GM19025 (cell line): ENCODE data around the gene ERCC2.

Source experiments
- ATAC-seq: cut with Tn5 transposase; IDR thresholded peaks from one replicate; pipeline ENCODE4 v1.9.1; 2021; ENCODE audit warnings: mild to moderate bottlenecking, low read depth, moderate library complexity; ENCODE audit not compliant: unreplicated experiment

The ERCC2 gene

GRCh38 chr19:45402298-45403061 is 32.1 kb upstream of the ERCC2 start:
- no peak for ATAC-seq

DNA sequence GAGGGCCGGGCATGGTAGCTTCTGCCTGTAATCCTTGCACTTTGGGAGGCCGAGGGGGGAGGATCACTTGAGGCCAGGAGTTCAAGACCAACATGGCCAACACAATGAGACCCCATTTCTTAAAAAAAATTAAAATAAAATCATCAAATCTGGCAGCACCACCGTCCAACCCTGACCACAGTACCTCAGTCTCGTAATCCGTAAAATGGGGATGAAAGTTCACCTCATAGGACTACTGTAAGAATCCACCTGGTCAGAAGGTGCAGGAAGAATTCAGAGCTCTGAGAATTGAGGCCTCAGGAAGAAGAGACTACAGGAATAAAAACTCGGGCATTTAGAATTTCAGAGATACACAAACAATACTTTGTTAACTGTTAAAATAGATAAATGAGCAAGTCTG is 31.4 kb upstream of the ERCC2 start:
- no peak for ATAC-seq

DNA sequence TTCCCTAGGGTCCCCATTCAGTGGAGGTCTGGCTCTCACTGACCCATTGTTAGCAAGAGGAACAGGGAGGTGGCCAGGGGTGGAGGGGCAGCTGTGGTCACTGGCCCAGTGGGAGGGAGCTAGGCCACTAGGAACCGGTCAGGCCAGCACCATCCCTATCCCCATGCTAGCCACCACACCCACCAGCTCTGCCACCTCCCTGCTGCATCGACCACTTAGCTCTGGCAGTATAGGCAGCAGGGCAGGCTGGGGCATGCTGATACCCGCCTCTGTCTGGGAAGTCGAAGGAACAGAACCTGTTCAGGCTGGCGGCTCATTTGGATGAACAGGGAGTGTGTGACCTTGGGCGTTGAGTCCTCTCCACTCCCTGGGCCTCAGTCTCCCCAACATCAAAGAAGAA is 29.8 kb upstream of the ERCC2 start:
- no peak for ATAC-seq

GRCh38 chr19:45395821-45396617 is 25.6 kb upstream of the ERCC2 start:
- ATAC-seq, result no peak

DNA sequence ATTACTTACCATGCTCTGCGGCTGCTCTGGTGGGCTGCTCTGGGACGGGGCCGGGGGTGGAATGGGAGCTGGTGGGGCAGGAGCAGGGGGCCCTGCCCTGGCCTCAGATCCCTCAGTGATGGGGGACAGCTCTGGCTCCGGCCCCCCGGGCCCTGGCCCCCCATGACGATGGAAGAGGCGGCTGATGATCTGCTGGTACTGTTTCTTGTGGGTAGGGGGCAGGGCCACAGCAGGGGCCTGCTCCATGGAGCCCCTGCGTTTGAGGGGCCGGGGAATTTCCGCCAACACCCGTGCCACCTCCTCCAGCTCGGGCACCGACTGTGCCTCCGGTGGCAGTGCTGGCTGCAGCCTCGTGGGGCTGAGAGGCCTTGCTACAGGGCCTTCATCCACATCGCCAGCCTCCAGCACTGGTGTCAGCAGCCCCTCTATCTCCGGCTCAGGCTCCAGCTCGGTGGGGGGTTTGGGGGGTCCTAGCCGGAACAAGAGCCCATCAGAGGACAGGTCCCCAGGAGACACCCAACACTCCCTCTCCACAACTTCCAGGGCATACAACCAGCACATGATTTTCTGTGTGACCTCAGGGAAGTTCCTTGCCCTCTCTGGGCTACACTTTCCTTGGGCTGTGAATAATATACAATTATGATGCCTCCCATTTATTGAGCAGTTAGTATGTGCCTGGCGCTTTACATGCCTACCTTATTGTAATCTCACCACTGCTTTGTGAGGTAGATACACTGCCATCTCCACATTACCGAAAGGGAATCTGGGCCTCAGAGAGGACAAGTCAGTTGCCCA is 21.7 kb upstream of the ERCC2 start:
- ATAC-seq, result no peak

DNA sequence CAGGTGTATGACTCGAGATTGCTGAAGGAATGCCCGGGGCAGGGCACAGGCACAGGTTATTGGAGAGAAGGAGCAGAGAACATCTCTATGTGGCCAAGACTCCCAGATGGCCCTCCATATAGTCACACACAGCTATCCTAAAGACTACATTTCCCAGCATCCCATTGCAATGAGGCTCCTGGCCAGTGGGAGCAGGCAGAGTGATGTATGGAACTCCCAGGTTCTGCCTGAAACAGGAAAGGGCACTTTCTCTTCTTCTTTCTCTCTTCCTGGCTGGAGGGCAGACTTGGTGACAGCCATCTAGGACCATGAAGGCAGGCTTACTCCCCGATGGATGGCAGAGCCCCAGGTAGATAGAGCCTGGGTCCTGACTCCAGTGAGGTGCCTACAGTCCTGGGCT is 21.0 kb upstream of the ERCC2 start:
- no peak for ATAC-seq

- ATAC-seq, result no peak
These were observed 15.2 kb upstream of the ERCC2 start for GRCh38 chr19:45385392-45386221.

- ATAC-seq, result no peak
These were observed 12.1 kb upstream of the ERCC2 start for GRCh38 chr19:45382426-45382825.

DNA sequence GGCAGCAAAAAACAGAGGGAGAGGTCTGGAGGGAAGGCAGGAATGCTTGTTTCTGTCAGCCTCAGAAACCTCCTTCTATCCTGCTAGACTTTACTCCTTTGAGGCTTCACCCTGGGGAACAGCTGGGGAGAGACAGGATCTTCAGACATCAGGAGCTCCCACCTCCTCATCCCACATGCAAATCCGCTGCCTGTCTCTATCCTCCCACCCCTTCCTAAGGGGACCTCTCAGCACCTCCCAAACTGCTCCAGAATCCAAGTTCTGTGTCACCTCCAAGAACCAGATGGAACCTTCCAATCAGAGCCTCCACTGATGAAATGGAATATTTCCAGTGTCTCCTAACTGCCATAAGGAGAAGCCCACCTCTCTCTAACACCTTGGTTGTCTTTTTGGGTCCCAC is 9.7 kb upstream of the ERCC2 start:
- ATAC-seq, result no peak

DNA sequence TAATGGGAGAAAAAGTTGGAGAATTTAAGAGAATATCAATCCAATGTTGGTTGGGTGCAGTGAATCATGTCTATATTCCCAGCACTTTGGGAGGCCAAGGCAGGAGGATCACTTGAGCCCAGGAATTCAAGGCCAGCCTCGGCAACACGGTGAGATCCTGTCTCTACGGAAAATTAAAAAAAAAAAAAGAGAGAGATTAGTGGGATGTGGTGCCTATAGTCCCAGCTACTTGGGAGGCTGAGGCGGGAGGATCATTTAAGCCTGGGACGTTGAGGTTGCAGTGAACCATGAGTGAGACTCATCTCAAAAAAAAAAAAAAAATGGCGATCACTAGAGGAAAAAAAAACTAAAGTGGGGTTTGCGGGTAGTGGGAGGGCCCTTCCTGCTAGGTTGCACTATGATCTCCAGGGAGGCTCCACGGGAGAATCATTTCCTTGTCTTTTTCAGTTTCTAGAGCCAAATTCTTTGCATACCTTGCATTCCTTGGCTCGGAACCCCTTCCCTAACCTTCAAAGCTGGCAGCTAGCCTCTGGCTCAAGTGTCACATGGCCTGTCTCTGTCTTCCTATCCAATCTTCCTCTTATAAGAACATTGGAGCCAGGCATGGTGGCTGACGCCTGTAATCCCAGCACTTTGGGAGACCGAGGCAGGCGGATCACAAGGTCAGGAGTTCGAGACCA is 5.8 kb upstream of the ERCC2 start:
- no peak for ATAC-seq

DNA sequence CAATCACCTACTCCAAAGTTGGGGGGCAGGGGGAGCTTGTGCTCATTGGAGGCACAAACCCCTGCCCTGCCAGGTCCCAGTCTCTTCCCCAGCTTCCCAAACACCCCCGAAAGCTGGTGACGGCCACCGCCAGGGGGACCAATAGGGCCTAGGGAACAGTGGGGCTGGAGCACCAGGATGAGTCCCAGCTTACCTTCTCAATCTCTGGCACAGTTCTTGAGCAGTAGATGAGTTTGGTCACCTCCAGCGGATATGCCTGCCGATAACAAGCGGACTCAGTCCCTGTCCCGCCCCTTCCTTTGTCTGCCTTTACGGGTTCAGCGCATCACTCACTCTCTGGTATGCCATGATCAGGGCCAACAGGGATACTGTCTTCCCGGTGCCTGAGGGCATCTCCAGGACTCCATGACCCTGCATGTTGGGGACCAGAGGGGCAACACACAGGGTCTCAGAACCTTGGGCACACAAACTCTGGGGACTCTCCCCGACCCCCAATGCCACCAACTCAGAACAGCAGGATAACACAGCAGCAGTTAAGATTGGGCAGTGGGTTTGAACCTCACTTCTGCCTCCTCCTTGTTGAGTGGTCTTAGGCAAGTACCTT is 1.5 kb downstream of the ERCC2 start:
- ATAC-seq, result no peak

DNA sequence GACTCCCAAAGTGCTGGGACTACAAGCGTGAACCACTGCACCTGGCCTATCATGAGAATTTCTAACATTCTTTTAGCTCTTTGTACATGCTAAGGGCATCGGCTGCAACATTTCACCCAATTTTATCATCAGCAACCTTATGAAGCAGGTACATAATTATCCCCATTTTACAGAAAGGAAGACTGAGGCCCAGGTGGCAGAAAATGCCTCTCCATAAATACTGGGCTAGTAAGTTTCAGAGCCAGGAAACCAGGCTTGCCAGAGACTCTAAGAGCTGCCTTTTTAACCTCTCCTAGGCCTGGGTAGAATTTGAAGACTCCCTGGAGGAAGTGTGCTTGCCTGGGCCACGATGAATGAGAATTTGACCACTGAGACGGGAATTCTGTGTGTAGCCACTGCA is 2.2 kb downstream of the ERCC2 start:
- no peak for ATAC-seq

GRCh38 chr19:45364696-45365095 is 5.7 kb downstream of the ERCC2 start:
- ATAC-seq, result no peak

GRCh38 chr19:45363861-45364459 is 6.4 kb downstream of the ERCC2 start:
- ATAC-seq, result no peak

GRCh38 chr19:45362291-45362690 is 8.1 kb downstream of the ERCC2 start:
- no peak for ATAC-seq

DNA sequence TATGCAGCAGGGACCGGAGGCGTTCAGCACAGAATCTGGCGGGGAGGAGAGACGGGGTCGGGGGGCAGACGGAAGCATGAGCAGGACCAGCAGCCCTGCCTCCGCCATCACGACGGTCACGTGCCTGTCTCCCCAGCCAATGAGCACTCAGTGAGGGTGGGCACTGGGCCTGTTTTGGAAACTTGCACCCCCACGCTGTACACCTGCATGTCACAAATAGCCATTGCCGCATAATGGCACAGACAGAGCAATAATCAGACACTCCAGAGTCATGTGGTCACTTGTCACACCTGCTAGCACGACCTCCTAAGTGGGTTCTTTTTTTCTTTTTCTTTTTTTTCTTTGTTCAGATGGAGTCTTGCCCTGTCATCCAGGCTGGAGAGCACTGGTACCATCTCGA is 8.8 kb downstream of the ERCC2 start:
- no peak for ATAC-seq

- no peak for ATAC-seq
These were observed 12.1 kb downstream of the ERCC2 start for GRCh38 chr19:45358213-45358792.

DNA sequence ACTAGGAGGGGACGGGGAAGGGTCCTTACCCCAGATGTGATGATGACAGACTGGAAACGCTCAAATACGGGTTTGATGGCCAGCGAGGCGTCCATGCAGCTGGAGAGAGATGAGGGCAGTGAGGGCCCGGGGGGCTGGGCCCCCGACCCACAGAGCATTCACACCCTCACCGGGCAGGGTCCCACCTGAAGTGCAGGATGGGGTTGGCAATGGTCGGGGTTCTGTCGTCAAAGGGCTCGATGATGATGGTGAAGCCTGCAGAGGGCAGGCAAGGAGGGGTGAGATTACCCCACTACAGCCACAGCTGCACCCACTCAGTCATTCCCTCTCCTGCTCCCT is 13.0 kb downstream of the ERCC2 start:
- no peak for ATAC-seq
